H1 (cell line): ENCODE results near the gene CX3CR1. TPM values are rescaled to one million over a fixed set of nuclear protein-coding genes. Genes with fewer than 3 reads are reported as not detected.

Experiments
- BACH1 ChIP-seq: IDR thresholded peaks from 2 replicates; pipeline ENCODE4 v1.6.1; 2012; ENCODE audit warnings: low read length, improper control_type of control experiment
- BRCA1 ChIP-seq: IDR thresholded peaks from 2 replicates; pipeline ENCODE4 v1.6.1; 2012; ENCODE audit warnings: low read depth, low read length, improper control_type of control experiment
- CREB1 ChIP-seq: IDR thresholded peaks from 2 replicates; pipeline ENCODE4 v1.6.1; 2012; ENCODE audit warnings: inconsistent platforms
- EZH2 ChIP-seq: fragments of 200-600 bp; sonication (generic); IDR thresholded peaks from 2 replicates; pipeline ENCODE4 v1.7.1; 2012; ENCODE audit warnings: low read depth, mild to moderate bottlenecking, moderate library complexity, low read length, inconsistent platforms; ENCODE audit not compliant: severe bottlenecking
- JUND ChIP-seq: IDR thresholded peaks from 2 replicates; pipeline ENCODE4 v1.6.1; 2011; ENCODE audit warnings: mild to moderate bottlenecking, improper control_type of control experiment, low read length
- MAFK ChIP-seq: IDR thresholded peaks from 2 replicates; pipeline ENCODE4 v1.6.1; 2012; ENCODE audit warnings: low read depth, mild to moderate bottlenecking, improper control_type of control experiment, low read length
- SIN3A ChIP-seq, 2 experiments: IDR thresholded peaks in 1 of 2; conservative IDR thresholded peaks in 1 of 2; 2 replicates each; pipeline ENCODE4 v1.6.1; 2011 to 2012; ENCODE audit warnings: low read length in 2 of 2, improper control_type of control experiment in 1 of 2, low read depth in 1 of 2, mild to moderate bottlenecking in 1 of 2
- SP2 ChIP-seq: IDR thresholded peaks from 2 replicates; pipeline ENCODE4 v1.6.1; 2012; ENCODE audit warnings: mild to moderate bottlenecking, low read length, inconsistent platforms
- polyA plus RNA-seq, 7 experiments: library from polyadenylated mRNA; depleted of rRNA in 3 of 7; stranded (reverse) in 5 of 7; unstranded in 2 of 7; fragments of >200 nt in 5 of 7; fragments of 200-250 nt in 2 of 7; gene quantifications; 1 replicate in 5 of 7; 2 replicates in 1 of 7; 4 replicates in 1 of 7; pipeline versions ENCODE4 v1.2.1 to v1.2.3, GENCODE V29; 2011 to 2013; ENCODE audit warnings: missing spikeins in 2 of 7, mixed read lengths in 2 of 7
- total RNA-seq: library from RNA; stranded (reverse); fragmentation: NEBNext Ultra II Directional; extraction: Animal tissue kit (Norgen Biotek cat#: 25700); gene quantifications from 2 replicates; pipeline ENCODE4 v1.2.1, GENCODE V29; 2021
- TF ChIP-seq, protein P1 (sequence below): fragments of 300-600 bp; sonication (generic); IDR thresholded peaks from 2 replicates; pipeline ENCODE4 v1.7.1; 2012; ENCODE audit warnings: low read length, moderate library complexity, mild to moderate bottlenecking, inconsistent platforms; ENCODE audit not compliant: insufficient replicate concordance
- TF ChIP-seq, protein P2 (sequence below): IDR thresholded peaks from 2 replicates; pipeline ENCODE4 v1.6.1; 2011; ENCODE audit warnings: low read length, improper control_type of control experiment

CX3CR1 gene
- total and polyA plus RNA-seq, 2 of the 8 experiments (the other 6 are each of a cell fraction or from before 2014, with no cell fraction given), result 0.08 TPM; not detected in 1

DNA sequence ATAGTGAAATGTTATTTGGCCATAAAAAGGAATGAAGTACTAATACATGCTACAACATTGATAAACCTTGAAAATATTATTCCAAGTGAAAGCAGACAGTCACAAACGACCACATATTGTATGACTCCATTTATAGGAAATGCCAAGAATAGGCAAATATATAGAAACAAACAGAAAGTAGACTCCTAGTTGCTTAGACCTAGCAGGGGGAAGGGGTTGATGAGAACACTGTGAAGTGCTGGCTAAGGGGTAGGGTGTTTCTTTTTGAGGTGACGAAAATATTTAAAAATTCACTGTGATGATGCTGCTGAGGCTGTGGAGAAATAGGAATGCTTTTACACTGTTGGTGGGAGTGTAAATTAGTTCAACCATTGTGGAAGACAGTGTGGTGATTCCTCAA lies 56.9 kb downstream of the CX3CR1 start (continued):
- TF ChIP-seq, protein P1, sequence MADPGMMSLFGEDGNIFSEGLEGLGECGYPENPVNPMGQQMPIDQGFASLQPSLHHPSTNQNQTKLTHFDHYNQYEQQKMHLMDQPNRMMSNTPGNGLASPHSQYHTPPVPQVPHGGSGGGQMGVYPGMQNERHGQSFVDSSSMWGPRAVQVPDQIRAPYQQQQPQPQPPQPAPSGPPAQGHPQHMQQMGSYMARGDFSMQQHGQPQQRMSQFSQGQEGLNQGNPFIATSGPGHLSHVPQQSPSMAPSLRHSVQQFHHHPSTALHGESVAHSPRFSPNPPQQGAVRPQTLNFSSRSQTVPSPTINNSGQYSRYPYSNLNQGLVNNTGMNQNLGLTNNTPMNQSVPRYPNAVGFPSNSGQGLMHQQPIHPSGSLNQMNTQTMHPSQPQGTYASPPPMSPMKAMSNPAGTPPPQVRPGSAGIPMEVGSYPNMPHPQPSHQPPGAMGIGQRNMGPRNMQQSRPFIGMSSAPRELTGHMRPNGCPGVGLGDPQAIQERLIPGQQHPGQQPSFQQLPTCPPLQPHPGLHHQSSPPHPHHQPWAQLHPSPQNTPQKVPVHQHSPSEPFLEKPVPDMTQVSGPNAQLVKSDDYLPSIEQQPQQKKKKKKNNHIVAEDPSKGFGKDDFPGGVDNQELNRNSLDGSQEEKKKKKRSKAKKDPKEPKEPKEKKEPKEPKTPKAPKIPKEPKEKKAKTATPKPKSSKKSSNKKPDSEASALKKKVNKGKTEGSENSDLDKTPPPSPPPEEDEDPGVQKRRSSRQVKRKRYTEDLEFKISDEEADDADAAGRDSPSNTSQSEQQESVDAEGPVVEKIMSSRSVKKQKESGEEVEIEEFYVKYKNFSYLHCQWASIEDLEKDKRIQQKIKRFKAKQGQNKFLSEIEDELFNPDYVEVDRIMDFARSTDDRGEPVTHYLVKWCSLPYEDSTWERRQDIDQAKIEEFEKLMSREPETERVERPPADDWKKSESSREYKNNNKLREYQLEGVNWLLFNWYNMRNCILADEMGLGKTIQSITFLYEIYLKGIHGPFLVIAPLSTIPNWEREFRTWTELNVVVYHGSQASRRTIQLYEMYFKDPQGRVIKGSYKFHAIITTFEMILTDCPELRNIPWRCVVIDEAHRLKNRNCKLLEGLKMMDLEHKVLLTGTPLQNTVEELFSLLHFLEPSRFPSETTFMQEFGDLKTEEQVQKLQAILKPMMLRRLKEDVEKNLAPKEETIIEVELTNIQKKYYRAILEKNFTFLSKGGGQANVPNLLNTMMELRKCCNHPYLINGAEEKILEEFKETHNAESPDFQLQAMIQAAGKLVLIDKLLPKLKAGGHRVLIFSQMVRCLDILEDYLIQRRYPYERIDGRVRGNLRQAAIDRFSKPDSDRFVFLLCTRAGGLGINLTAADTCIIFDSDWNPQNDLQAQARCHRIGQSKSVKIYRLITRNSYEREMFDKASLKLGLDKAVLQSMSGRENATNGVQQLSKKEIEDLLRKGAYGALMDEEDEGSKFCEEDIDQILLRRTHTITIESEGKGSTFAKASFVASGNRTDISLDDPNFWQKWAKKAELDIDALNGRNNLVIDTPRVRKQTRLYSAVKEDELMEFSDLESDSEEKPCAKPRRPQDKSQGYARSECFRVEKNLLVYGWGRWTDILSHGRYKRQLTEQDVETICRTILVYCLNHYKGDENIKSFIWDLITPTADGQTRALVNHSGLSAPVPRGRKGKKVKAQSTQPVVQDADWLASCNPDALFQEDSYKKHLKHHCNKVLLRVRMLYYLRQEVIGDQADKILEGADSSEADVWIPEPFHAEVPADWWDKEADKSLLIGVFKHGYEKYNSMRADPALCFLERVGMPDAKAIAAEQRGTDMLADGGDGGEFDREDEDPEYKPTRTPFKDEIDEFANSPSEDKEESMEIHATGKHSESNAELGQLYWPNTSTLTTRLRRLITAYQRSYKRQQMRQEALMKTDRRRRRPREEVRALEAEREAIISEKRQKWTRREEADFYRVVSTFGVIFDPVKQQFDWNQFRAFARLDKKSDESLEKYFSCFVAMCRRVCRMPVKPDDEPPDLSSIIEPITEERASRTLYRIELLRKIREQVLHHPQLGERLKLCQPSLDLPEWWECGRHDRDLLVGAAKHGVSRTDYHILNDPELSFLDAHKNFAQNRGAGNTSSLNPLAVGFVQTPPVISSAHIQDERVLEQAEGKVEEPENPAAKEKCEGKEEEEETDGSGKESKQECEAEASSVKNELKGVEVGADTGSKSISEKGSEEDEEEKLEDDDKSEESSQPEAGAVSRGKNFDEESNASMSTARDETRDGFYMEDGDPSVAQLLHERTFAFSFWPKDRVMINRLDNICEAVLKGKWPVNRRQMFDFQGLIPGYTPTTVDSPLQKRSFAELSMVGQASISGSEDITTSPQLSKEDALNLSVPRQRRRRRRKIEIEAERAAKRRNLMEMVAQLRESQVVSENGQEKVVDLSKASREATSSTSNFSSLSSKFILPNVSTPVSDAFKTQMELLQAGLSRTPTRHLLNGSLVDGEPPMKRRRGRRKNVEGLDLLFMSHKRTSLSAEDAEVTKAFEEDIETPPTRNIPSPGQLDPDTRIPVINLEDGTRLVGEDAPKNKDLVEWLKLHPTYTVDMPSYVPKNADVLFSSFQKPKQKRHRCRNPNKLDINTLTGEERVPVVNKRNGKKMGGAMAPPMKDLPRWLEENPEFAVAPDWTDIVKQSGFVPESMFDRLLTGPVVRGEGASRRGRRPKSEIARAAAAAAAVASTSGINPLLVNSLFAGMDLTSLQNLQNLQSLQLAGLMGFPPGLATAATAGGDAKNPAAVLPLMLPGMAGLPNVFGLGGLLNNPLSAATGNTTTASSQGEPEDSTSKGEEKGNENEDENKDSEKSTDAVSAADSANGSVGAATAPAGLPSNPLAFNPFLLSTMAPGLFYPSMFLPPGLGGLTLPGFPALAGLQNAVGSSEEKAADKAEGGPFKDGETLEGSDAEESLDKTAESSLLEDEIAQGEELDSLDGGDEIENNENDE, result no peak
- TF ChIP-seq BRCA1, result no peak
- TF ChIP-seq JUND, result no peak
- TF ChIP-seq SP2, result no peak
- TF ChIP-seq, protein P2, sequence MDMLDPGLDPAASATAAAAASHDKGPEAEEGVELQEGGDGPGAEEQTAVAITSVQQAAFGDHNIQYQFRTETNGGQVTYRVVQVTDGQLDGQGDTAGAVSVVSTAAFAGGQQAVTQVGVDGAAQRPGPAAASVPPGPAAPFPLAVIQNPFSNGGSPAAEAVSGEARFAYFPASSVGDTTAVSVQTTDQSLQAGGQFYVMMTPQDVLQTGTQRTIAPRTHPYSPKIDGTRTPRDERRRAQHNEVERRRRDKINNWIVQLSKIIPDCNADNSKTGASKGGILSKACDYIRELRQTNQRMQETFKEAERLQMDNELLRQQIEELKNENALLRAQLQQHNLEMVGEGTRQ, result no peak
- TF ChIP-seq BACH1, result no peak
- no peak for TF ChIP-seq EZH2
- no peak for TF ChIP-seq MAFK
- TF ChIP-seq SIN3A (conservative IDR thresholded peaks at IDR 0.05 in 1 of 2, IDR thresholded peaks at IDR 0.05 in 1 of 2; ENCODE audit: low read depth in 1 of 2, low read length in 2 of 2), result no peak
- TF ChIP-seq CREB1, result no peak
